ENCODE measurements around the gene SDHAF2. TPM values are rescaled to one million over a fixed set of nuclear protein-coding genes. Genes with fewer than 3 reads are reported as not detected.

Gene SDHAF2
- total RNA-seq, 4 donors from 2014 or later, result 65.8 to 122 (median 81.4) TPM

GRCh38 chr11:61404103-61404502 lies 25.8 kb upstream of the SDHAF2 start:
- H3K4me3 ChIP-seq, result no peak overlapping the region
- intact Hi-C loops (cut with DNase I; ENCODE audit: low total_unique reads) (no loop called here), in situ Hi-C loops (cut with MboI; ENCODE audit: low pct_ligation_motif_present in 1 of 4, low pct_unique_long_range_greater_than_20kb in 1 of 4, low sequenced_read_pairs in 3 of 4) (no loop called here)
- TF ChIP-seq EP300 (IDR thresholded peaks at IDR 0.05; ENCODE audit: low read depth), result no peak
- no peak for TF ChIP-seq POLR2AphosphoS5 (IDR thresholded peaks at IDR 0.05)
- no peak for TF ChIP-seq CTCF (IDR thresholded peaks at IDR 0.05)
- no peak for TF ChIP-seq POLR2A (IDR thresholded peaks at IDR 0.05)
- H3K36me3 ChIP-seq, result peaks cover 0 to 63% (median 24%) of the 10 kb centered on the region in 4 donors
- 88% methylated on average over 5 of the region's 5 CpGs; no CpG with 5 or more reads in 1 of the 2 donors for WGBS, 2 donors (ENCODE audit: low coverage in 1 of 2)
- H3K4me1 ChIP-seq, result no peaks in the 10 kb centered on the region
- DNase-seq, result no peak
- no peaks in the 10 kb centered on the region for H3K9me3 ChIP-seq
- no peaks in the 10 kb centered on the region for H3K27me3 ChIP-seq
- H3K27ac ChIP-seq, result no peak overlapping the region

DNA sequence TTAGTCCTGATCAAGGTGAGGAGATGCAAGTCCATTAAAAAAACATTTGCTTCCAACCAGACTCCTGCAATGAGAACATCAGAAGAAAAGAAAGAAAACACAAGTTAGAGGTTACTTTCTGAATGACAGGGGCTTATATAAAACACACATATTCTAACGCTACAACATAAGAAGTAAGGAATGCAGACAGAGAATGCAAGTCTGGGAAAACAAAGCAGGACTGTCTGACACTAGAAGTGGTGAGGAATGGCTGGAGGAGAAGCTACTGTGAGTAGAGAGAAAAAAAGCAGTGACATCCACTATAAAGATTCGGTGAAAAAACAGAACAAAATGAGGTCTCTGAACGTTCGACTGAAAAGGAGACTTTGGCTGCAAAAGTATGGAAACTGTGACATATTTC lies 25.3 kb upstream of the SDHAF2 start:
- no peak overlapping the region for H3K27ac ChIP-seq

DNA sequence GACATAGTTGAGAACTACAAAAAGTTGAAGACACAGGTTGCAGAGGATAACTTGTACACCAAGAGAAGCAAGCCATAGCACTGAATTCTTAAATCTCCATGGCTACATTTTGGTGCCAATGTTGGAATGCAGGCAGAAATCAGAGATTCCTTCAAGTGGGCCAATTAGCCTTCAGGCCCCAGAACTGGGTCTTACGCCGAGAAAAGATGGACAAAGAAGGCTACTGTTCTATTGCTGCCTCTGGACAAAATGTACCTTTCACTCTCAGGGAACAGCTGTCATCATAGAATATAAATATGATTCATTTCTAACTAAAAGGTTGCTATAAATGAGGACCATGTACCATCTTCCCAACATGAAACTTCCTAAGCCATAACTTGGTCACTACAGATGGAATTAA lies 23.9 kb upstream of the SDHAF2 start:
- in situ Hi-C loops (cut with MboI; ENCODE audit: low pct_ligation_motif_present in 1 of 4, low pct_unique_long_range_greater_than_20kb in 1 of 4, low sequenced_read_pairs in 3 of 4), result no loop called here

More for the DNA sequence above, 25.3 kb upstream of the SDHAF2 start:
- no peak for DNase-seq
- WGBS, 2 donors (ENCODE audit: low coverage in 1 of 2), result 80% methylated on average over 4 of the region's 4 CpGs
- Histone ChIP-seq H3K9me3 (no peaks in the 10 kb centered on the region), H3K36me3 (peaks cover 0 to 68% (median 26%) of the 10 kb centered on the region in 4 donors), H3K4me3 (no peak overlapping the region), H3K4me1 (no peaks in the 10 kb centered on the region), H3K27me3 (no peaks in the 10 kb centered on the region)
- in situ Hi-C loops (cut with MboI; ENCODE audit: low pct_ligation_motif_present in 1 of 4, low pct_unique_long_range_greater_than_20kb in 1 of 4, low sequenced_read_pairs in 3 of 4) (no loop called here), intact Hi-C loops (cut with DNase I; ENCODE audit: low total_unique reads) (no loop called here)
- no peak for TF ChIP-seq CTCF (IDR thresholded peaks at IDR 0.05)
- no peak for TF ChIP-seq POLR2AphosphoS5 (IDR thresholded peaks at IDR 0.05)
- TF ChIP-seq EP300 (IDR thresholded peaks at IDR 0.05; ENCODE audit: low read depth), result no peak
- no peak for TF ChIP-seq POLR2A (IDR thresholded peaks at IDR 0.05)

GRCh38 chr11:61406991-61407728 lies 22.8 kb upstream of the SDHAF2 start:
- H3K36me3 ChIP-seq, result peaks cover 0 to 91% (median 39%) of the 10 kb centered on the region in 4 donors
- H3K27ac ChIP-seq, result no peak overlapping the region
- H3K9me3 ChIP-seq, result no peaks in the 10 kb centered on the region
- TF ChIP-seq CTCF (IDR thresholded peaks at IDR 0.05) (no peak), EP300 (IDR thresholded peaks at IDR 0.05; ENCODE audit: low read depth) (no peak), POLR2A (IDR thresholded peaks at IDR 0.05) (no peak), POLR2AphosphoS5 (IDR thresholded peaks at IDR 0.05) (no peak)
- no peak overlapping the region for H3K4me3 ChIP-seq
- intact Hi-C loops (cut with DNase I; ENCODE audit: low total_unique reads) (no loop called here), in situ Hi-C loops (cut with MboI; ENCODE audit: low pct_ligation_motif_present in 1 of 4, low pct_unique_long_range_greater_than_20kb in 1 of 4, low sequenced_read_pairs in 3 of 4) (no loop called here)
- no peaks in the 10 kb centered on the region for H3K4me1 ChIP-seq
- no peak for DNase-seq
- H3K27me3 ChIP-seq, result no peaks in the 10 kb centered on the region
- WGBS, 2 donors (ENCODE audit: low coverage in 1 of 2), result 94% methylated on average over 5 of the region's 5 CpGs; no CpG with 5 or more reads in 1 of the 2 donors

More for the DNA sequence above, 23.9 kb upstream of the SDHAF2 start:
- intact Hi-C loops (cut with DNase I; ENCODE audit: low total_unique reads), result no loop called here
- 93 to 100% methylated on average over 2 of the region's 2 CpGs for WGBS, 2 donors (ENCODE audit: low coverage in 1 of 2)
- Histone ChIP-seq H3K4me3 (no peak overlapping the region), H3K9me3 (no peaks in the 10 kb centered on the region), H3K36me3 (peaks cover 0 to 81% (median 33%) of the 10 kb centered on the region in 4 donors), H3K4me1 (no peaks in the 10 kb centered on the region), H3K27ac (no peak overlapping the region), H3K27me3 (no peaks in the 10 kb centered on the region)
- DNase-seq, result no peak
- TF ChIP-seq POLR2AphosphoS5 (IDR thresholded peaks at IDR 0.05) (no peak), CTCF (IDR thresholded peaks at IDR 0.05) (no peak), EP300 (IDR thresholded peaks at IDR 0.05; ENCODE audit: low read depth) (no peak), POLR2A (IDR thresholded peaks at IDR 0.05) (no peak)

All from transverse colon (tissue), 4 donors.